A549 (cell line): Measurements from ENCODE around the gene NAXD. TPM values are rescaled to one million over a fixed set of nuclear protein-coding genes. Genes with fewer than 3 reads are reported as not detected.

ENCODE experiments used
- ATAC-seq, 2 experiments: fragments of 200-7000 bp in 1 of 2; fragments of >200 bp in 1 of 2; cut with Nextera tagmentation in 1 of 2; cut with Tn5 transposase in 1 of 2; 3 replicates each; pipeline versions ENCODE4 v1.8.0 to v1.9.1; 2018 to 2020; ENCODE audit warnings: mild to moderate bottlenecking in 1 of 2, moderate library complexity in 1 of 2
- CTCF ChIA-PET: fragments of 300-600 bp; sonication (Branson Sonifier 250); formaldehyde crosslinking; extraction: SDS; loops from one replicate; lab custom pipeline; 2021; ENCODE audit warnings: antibody characterized with exemption, inconsistent platforms; lab: Yijun Ruan, JAX
- POLR2A ChIA-PET: fragments of 350-600 bp; formaldehyde crosslinking; extraction: SDS; loops from one replicate; lab custom pipeline; 2021; ENCODE audit warnings: antibody characterized with exemption, inconsistent platforms; lab: Yijun Ruan, JAX
- DNase-seq, 2 experiments: peaks; one replicate each; pipeline versions ENCODE4 v3.0.0 to v3.0.0-alpha.2; 2011 to 2016; ENCODE audit warnings: low read depth in 1 of 2, low spot score in 1 of 2
- FAIRE-seq: peaks from 2 replicates; lab custom pipeline; 2011; peaks lifted over from hg19 to GRCh38; lab: Jason Lieb, UNC
- H3K27ac ChIP-seq, 2 experiments: fragments of >200 bp; sonication (Bioruptor Twin); formaldehyde crosslinking; 3 replicates each; pipeline ENCODE4 v1.5.1; 2016 to 2017
- H3K4me1 ChIP-seq: fragments of >200 bp; sonication (Bioruptor Twin); formaldehyde crosslinking; 3 replicates; pipeline ENCODE4 v1.6.1; 2016
- H3K4me2 ChIP-seq: fragments of >200 bp; sonication (Bioruptor Twin); formaldehyde crosslinking; 3 replicates; pipeline ENCODE4 v1.6.1; 2016
- H3K4me3 ChIP-seq: fragments of >200 bp; sonication (Bioruptor Twin); formaldehyde crosslinking; 3 replicates; pipeline ENCODE4 v1.5.1; 2016
- H3K9me3 ChIP-seq: fragments of >200 bp; sonication (Bioruptor Twin); formaldehyde crosslinking; 3 replicates; pipeline ENCODE4 v1.6.1; 2016
- ATOH8 ChIP-seq: fragments of 250-450 bp; sonication (Bioruptor Pico); IDR thresholded peaks from 2 replicates; pipeline ENCODE4 v1.5.0; 2020; ENCODE audit warnings: low read depth, mild to moderate bottlenecking, moderate library complexity
- BHLHE40 ChIP-seq: IDR thresholded peaks from 2 replicates; pipeline ENCODE4 v1.6.1; 2012; ENCODE audit warnings: low read depth, low read length, inconsistent platforms
- CBX2 ChIP-seq: fragments of 200-600 bp; sonication (generic); IDR thresholded peaks from 2 replicates; pipeline ENCODE4 v1.6.1; 2016; ENCODE audit warnings: low read depth, mild to moderate bottlenecking, borderline replicate concordance
- CBX8 ChIP-seq: fragments of 200-600 bp; sonication (generic); IDR thresholded peaks from 2 replicates; pipeline ENCODE4 v1.6.1; 2016
- CHD4 ChIP-seq: fragments of 200-600 bp; sonication (generic); IDR thresholded peaks from 2 replicates; pipeline ENCODE4 v1.6.1; 2016; ENCODE audit warnings: antibody characterized with exemption, mild to moderate bottlenecking, borderline replicate concordance
- EP300 ChIP-seq, 2 experiments: fragments of >200 bp; sonication (Bioruptor Twin); formaldehyde crosslinking; IDR thresholded peaks; 2 replicates in 1 of 2; 3 replicates in 1 of 2; pipeline ENCODE4 v1.6.1; 2016 to 2017
- FOSB ChIP-seq: fragments of 250-450 bp; sonication (Bioruptor Pico); IDR thresholded peaks from 2 replicates; pipeline ENCODE4 v1.5.0; 2020; ENCODE audit warnings: mild to moderate bottlenecking, moderate library complexity
- FOSL2 ChIP-seq, 2 experiments: fragments of 450-650 bp in 1 of 2; fragments of >200 bp in 1 of 2; sonication (Bioruptor Twin) in 1 of 2; formaldehyde crosslinking; IDR thresholded peaks; 2 replicates each; pipeline versions ENCODE4 v1.5.0 to v1.6.1; 2016 to 2020; ENCODE audit warnings: mild to moderate bottlenecking in 1 of 2, moderate library complexity in 1 of 2
- GATA3 ChIP-seq: IDR thresholded peaks from 2 replicates; pipeline ENCODE4 v1.6.1; 2012; ENCODE audit warnings: borderline replicate concordance
- HOXB13 ChIP-seq: fragments of 250-450 bp; sonication (Bioruptor Pico); IDR thresholded peaks from 2 replicates; pipeline ENCODE4 v1.5.0; 2020; ENCODE audit warnings: low read depth, mild to moderate bottlenecking, moderate library complexity
- MYC ChIP-seq: IDR thresholded peaks from 2 replicates; pipeline ENCODE4 v1.6.1; 2012; ENCODE audit warnings: mild to moderate bottlenecking, inconsistent platforms, low read length, improper control_type of control experiment, borderline replicate concordance
- NFE2L2 ChIP-seq: fragments of 150-350 bp; conservative IDR thresholded peaks from 2 replicates; pipeline ENCODE4 v1.6.1; 2014; ENCODE audit warnings: low read length
- NPAS2 ChIP-seq: fragments of 250-450 bp; sonication (Bioruptor Pico); IDR thresholded peaks from 2 replicates; pipeline ENCODE4 v1.8.0; 2022; ENCODE audit warnings: mild to moderate bottlenecking, moderate library complexity, borderline replicate concordance
- POLR2A ChIP-seq: IDR thresholded peaks from 2 replicates; pipeline ENCODE4 v1.6.1; 2012; ENCODE audit warnings: mild to moderate bottlenecking, low read length
- POLR2AphosphoS2 ChIP-seq: conservative IDR thresholded peaks from 2 replicates; pipeline ENCODE4 v1.6.1; 2012; ENCODE audit warnings: low read length, improper control_type of control experiment, inconsistent platforms
- RCOR1 ChIP-seq: fragments of 150-350 bp; IDR thresholded peaks from 2 replicates; pipeline ENCODE4 v1.6.1; 2014; ENCODE audit warnings: antibody characterized with exemption, low read length, low read depth
- RFX5 ChIP-seq: fragments of 450-650 bp; IDR thresholded peaks from 2 replicates; pipeline ENCODE4 v1.7.1; 2014; ENCODE audit warnings: antibody characterized with exemption, mild to moderate bottlenecking, moderate library complexity
- SREBF2 ChIP-seq: fragments of 450-650 bp; IDR thresholded peaks from 2 replicates; pipeline ENCODE4 v1.6.1; 2014; ENCODE audit warnings: mild to moderate bottlenecking, moderate library complexity
- TFCP2L1 ChIP-seq: fragments of 250-450 bp; sonication (Bioruptor Pico); IDR thresholded peaks from 2 replicates; pipeline ENCODE4 v1.5.0; 2021; ENCODE audit warnings: mild to moderate bottlenecking
- TP53 ChIP-seq: fragments of 250-450 bp; sonication (Bioruptor Pico); IDR thresholded peaks from 2 replicates; pipeline ENCODE4 v1.5.0; 2021; ENCODE audit warnings: mild to moderate bottlenecking, moderate library complexity
- USF2 ChIP-seq: fragments of 450-650 bp; IDR thresholded peaks from 2 replicates; pipeline ENCODE4 v1.6.1; 2014; ENCODE audit warnings: antibody characterized with exemption
- ZC3H11A ChIP-seq: fragments of 450-650 bp; IDR thresholded peaks from 2 replicates; pipeline ENCODE4 v1.6.1; 2014; ENCODE audit warnings: antibody characterized with exemption, mild to moderate bottlenecking
- ZFP36 ChIP-seq: fragments of 450-650 bp; IDR thresholded peaks from 2 replicates; pipeline ENCODE4 v1.6.1; 2014; ENCODE audit warnings: borderline replicate concordance; ENCODE audit not compliant: partially characterized antibody
- ZNF302 ChIP-seq: fragments of 250-450 bp; sonication (Bioruptor Pico); IDR thresholded peaks from 2 replicates; pipeline ENCODE4 v1.9.0; 2021; ENCODE audit warnings: inconsistent platforms, mild to moderate bottlenecking, moderate library complexity
- WGBS: methylation state at CpG from one replicate; pipeline ENCODE4 v1.1.6; 2017; ENCODE audit errors: missing lambda C conversion rate; 5-methylcytosine and 5-hydroxymethylcytosine counted together
- polyA plus RNA-seq, 4 experiments: library from polyadenylated mRNA; depleted of rRNA in 3 of 4; stranded (reverse); fragments of >200 nt; fragmentation: RNase III in 1 of 4; extraction: RNeasy Plus Mini Kit Qiagen cat#74134 plus additional on column Dnase treatment in 1 of 4; gene quantifications; 2 replicates in 3 of 4; 3 replicates in 1 of 4; pipeline ENCODE4 v1.2.3, GENCODE V29; 2011 to 2017
- TF ChIP-seq, protein P1 (sequence below): IDR thresholded peaks from 2 replicates; pipeline ENCODE4 v1.6.1; 2012; ENCODE audit warnings: low read depth, borderline replicate concordance
- TF ChIP-seq, protein P2 (sequence below): fragments of >200 bp; sonication (Bioruptor Twin); formaldehyde crosslinking; IDR thresholded peaks from 2 replicates; pipeline ENCODE4 v1.6.1; 2016
- TF ChIP-seq, protein P3 (sequence below): fragments of >200 bp; sonication (Bioruptor Twin); formaldehyde crosslinking; IDR thresholded peaks from 3 replicates; pipeline ENCODE4 v1.6.1; 2016

The NAXD gene
- polyA plus RNA-seq, 2 of the 4 experiments (the other 2 are of a cell fraction): 14.2 to 19.0 TPM

DNA sequence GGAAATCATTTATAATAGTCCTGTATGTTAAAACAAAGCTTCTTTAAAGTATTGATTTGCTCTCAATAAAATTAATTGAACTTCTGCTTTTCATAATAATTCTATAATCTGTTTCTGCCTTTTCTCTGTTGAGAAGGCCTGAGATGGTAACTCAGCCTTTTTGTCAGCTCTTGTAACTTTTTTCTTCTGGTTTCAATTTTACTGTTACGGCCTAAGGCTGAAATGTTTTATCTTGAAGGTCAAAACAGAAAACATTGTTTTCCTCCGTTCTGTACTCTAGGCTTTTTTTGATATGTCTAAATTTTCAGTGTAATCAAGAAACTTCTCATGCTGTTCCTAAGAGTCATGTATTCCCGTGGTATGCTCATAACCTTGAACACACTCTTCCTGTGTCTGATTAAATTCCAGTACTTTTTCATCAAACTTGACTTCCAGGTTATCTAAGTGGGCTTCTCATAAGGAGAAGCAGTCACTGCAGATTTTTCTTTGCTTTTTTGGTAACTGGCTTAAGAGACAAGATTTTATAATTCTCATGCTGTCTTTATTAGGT, 7.6 kb upstream of the NAXD start:
- Histone ChIP-seq H3K27ac (no peak overlapping the region), H3K4me3 (no peak overlapping the region), H3K9me3 (no peaks in the 10 kb centered on the region)
- WGBS: 78% methylated on average over 3 of the region's 3 CpGs
- CTCF ChIA-PET: no interaction called here
- FAIRE-seq: no peak
- TF ChIP-seq NPAS2 (no peak), POLR2A (no peak), RFX5 (no peak), BHLHE40 (no peak), ATOH8 (CRISPR knock-in tag) (no peak), EP300 (IDR thresholded peaks at IDR 0.05) (no peak)
- TF ChIP-seq, protein P1, sequence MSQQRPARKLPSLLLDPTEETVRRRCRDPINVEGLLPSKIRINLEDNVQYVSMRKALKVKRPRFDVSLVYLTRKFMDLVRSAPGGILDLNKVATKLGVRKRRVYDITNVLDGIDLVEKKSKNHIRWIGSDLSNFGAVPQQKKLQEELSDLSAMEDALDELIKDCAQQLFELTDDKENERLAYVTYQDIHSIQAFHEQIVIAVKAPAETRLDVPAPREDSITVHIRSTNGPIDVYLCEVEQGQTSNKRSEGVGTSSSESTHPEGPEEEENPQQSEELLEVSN: no peak
- TF ChIP-seq, all 56 proteins: peak for 0
- Histone ChIP-seq H3K4me1 (no peaks in the 10 kb centered on the region), H3K4me2 (no peak overlapping the region)
- DNase-seq: no peak
- POLR2A ChIA-PET: no interaction called here
- no peak for ATAC-seq

GRCh38 chr13:110610955-110611595, 4.3 kb upstream of the NAXD start:
- no peak for TF ChIP-seq USF2
- no peak for TF ChIP-seq ZC3H11A
- TF ChIP-seq HOXB13 (CRISPR knock-in tag): no peak
- TF ChIP-seq TFCP2L1 (CRISPR knock-in tag): no peak
- TF ChIP-seq ZNF302 (CRISPR knock-in tag): no peak
- no peak for TF ChIP-seq MYC
- TF ChIP-seq CHD4: no peak
- no peak for TF ChIP-seq CBX8
- TF ChIP-seq TP53 (CRISPR knock-in tag): no peak
- TF ChIP-seq RCOR1: no peak
- no peak for TF ChIP-seq GATA3
- no peak for TF ChIP-seq NFE2L2
- TF ChIP-seq FOSL2 (IDR thresholded peaks at IDR 0.05): no peak
- TF ChIP-seq FOSL2 (CRISPR knock-in tag; IDR thresholded peaks at IDR 0.05): no peak
- ATAC-seq (no peak), DNase-seq (no peak), FAIRE-seq (no peak)
- Histone ChIP-seq H3K4me2 (no peak overlapping the region), H3K4me1 (peaks cover 5% of the 10 kb centered on the region; the same call in 2 of the 3 replicates), H3K9me3 (peaks cover 5% of the 10 kb centered on the region; the same call in 1 of the 3 replicates), H3K27ac (no peak overlapping the region), H3K4me3 (no peak overlapping the region)
- ChIA-PET POLR2A (no interaction called here), CTCF (interaction anchor here (0.5 kb wide), 1 partner anchor 179 kb away, joined by 3 read pairs; no protein-coding TSS in a partner anchor)
- WGBS: 66% methylated on average over 12 of the region's 12 CpGs

DNA sequence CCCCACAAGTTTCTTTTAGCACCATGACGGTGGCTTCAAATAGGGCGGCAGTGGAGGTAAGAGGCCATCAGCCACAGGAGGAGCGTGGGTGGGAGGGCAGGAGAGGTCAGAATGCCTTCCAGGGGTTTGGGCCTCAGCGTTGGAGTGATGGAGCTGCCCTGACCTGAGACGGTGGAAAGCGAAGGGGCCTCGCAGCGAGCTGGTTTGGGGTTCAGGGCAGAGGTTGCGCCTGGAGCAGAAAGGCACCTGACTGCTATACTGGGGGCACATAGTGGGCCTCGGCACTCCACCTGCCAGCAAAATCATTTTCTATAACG, 382 bp upstream of the NAXD start:
- Histone ChIP-seq H3K4me3 (peak overlapping the region; percentile 98), H3K9me3 (peaks cover 5% of the 10 kb centered on the region; the same call in 1 of the 3 replicates), H3K4me2 (peak overlapping the region; percentile 99), H3K27ac (peak overlapping the region; percentile 92 to 98), H3K4me1 (peaks cover 15% of the 10 kb centered on the region; the same call in 2 of the 3 replicates)
- ChIA-PET POLR2A (interaction anchor here (0.6 to 1.2 kb wide), 4 partner anchors 68 to 100 kb away, joined by 3 to 9 read pairs (median 4); no protein-coding TSS in a partner anchor), CTCF (interaction anchor here (1.2 kb wide), 1 partner anchor 22 kb away, joined by 6 read pairs; no protein-coding TSS in a partner anchor)
- no peak for DNase-seq
- no peak for TF ChIP-seq HOXB13 (CRISPR knock-in tag)
- TF ChIP-seq, protein P2, sequence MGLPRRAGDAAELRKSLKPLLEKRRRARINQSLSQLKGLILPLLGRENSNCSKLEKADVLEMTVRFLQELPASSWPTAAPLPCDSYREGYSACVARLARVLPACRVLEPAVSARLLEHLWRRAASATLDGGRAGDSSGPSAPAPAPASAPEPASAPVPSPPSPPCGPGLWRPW: no peak
- no peak for TF ChIP-seq POLR2AphosphoS2
- no peak for TF ChIP-seq RFX5
- TF ChIP-seq, protein P3, sequence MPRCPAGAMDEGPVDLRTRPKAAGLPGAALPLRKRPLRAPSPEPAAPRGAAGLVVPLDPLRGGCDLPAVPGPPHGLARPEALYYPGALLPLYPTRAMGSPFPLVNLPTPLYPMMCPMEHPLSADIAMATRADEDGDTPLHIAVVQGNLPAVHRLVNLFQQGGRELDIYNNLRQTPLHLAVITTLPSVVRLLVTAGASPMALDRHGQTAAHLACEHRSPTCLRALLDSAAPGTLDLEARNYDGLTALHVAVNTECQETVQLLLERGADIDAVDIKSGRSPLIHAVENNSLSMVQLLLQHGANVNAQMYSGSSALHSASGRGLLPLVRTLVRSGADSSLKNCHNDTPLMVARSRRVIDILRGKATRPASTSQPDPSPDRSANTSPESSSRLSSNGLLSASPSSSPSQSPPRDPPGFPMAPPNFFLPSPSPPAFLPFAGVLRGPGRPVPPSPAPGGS: no peak
- no peak for TF ChIP-seq TFCP2L1 (CRISPR knock-in tag)
- no peak for TF ChIP-seq FOSB (CRISPR knock-in tag)
- TF ChIP-seq CBX2: no peak
- no peak for TF ChIP-seq FOSL2 (IDR thresholded peaks at IDR 0.05)
- TF ChIP-seq FOSL2 (CRISPR knock-in tag; IDR thresholded peaks at IDR 0.05): no peak
- no peak for TF ChIP-seq RCOR1
- TF ChIP-seq ZFP36: no peak
- no peak for TF ChIP-seq SREBF2
- ATAC-seq: peak in 1 of 2 experiments; percentile 16; a peak in 1 of 6 replicates
- FAIRE-seq: no peak
- WGBS: 75% methylated on average over 9 of the region's 11 CpGs
